Stimulated activated naive CD8-positive, alpha-beta T cell treated with anti-CD3 and anti-CD28 coated beads, Interleukin-15, amount 100 ng/mL, for 72 hours (primary cell): ENCODE data around the gene DISC1.
"Not testable (repeated sequence)": the region's sequence is repeated elsewhere in the genome, so short reads cannot be mapped to it uniquely, and the experiment has no call there.

ENCODE experiments used
- ATAC-seq: fragments of 150-1000 bp; cut with Tn5 transposase; 2 replicates; pipeline ENCODE4 v1.10.0; 2021; ENCODE audit warnings: mild to moderate bottlenecking, moderate library complexity
- DNase-seq, 2 donors: peaks; one replicate each; pipeline ENCODE4 v3.0.0; 2021 to 2022
- H3K27ac Mint-ChIP-seq, 2 donors: one replicate each; pipeline ENCODE4 v1.8.0; 2022; ENCODE audit warnings: mild to moderate bottlenecking in 2 of 2, mixed read lengths in 2 of 2, moderate library complexity in 2 of 2
- H3K27me3 Mint-ChIP-seq: one replicate; pipeline ENCODE4 v1.8.0; 2022; ENCODE audit warnings: mixed read lengths
- H3K4me1 Mint-ChIP-seq: one replicate; pipeline ENCODE4 v1.8.0; 2022; ENCODE audit warnings: mild to moderate bottlenecking, mixed read lengths
- H3K4me3 Mint-ChIP-seq, 2 donors: one replicate each; pipeline ENCODE4 v1.8.0; 2022; ENCODE audit warnings: mild to moderate bottlenecking in 2 of 2, mixed read lengths in 2 of 2, moderate library complexity in 1 of 2
- H3K9me3 Mint-ChIP-seq, 2 donors: one replicate each; pipeline ENCODE4 v1.8.0; 2022; ENCODE audit warnings: mixed read lengths in 2 of 2

Gene DISC1

GRCh38 chr1:231714440-231714839 is 87.8 kb downstream of the DISC1 start:
- ATAC-seq (no peak), DNase-seq (no peak)
- no peaks in the 10 kb centered on the region for H3K27me3 Mint-ChIP-seq
- no peak overlapping the region for H3K4me3 Mint-ChIP-seq
- no peak overlapping the region for H3K27ac Mint-ChIP-seq
- H3K4me1 Mint-ChIP-seq, result no peaks in the 10 kb centered on the region
- peaks cover 9 to 13% of the 10 kb centered on the region in 2 donors for H3K9me3 Mint-ChIP-seq

DNA sequence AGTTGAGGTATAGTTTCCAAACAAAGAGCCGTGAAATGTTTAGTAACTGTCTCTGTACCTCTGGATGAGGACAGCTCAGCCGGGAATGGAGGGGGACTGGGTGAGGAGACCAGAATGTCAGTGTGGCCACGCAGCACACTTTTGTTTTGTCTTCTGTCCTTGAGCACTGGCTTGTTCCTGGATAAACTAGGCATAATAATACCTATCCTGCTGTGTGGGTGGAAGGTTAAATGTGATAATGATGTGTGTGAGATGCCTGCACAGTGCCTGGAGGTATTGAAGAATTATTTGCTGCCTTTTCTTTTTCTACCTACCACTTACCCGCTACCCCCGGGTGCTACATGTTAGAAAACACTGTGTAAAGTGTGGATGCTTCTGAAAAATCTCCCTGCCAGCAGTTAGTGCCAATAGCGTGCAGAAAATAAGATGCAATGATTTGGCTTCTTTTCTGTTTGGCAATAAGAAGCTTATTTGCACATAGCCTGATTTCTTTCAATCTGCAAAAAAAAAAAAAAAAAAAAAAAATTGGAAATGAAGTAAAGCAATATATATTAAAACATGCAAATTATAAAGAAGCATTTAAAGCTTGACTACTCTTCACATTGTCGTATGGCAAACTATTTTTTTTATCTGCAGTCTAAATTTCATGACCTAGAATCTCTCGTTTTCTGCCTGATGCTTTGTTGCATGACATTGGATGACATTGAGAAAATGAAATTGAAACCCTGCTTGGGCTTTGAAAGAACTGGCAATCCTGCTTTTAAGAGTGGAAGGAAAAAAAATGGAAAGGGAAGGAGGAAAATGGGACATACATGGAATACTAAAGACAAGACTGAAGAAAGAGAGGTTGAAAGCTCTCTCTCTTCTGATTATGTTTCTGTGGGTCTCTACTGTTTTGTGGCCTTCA is 89.5 kb downstream of the DISC1 start:
- ATAC-seq, result no peak
- Mint-ChIP-seq H3K27ac (no peak overlapping the region), H3K4me3 (no peak overlapping the region), H3K9me3 (peaks cover 9 to 13% of the 10 kb centered on the region in 2 donors), H3K4me1 (no peaks in the 10 kb centered on the region), H3K27me3 (no peaks in the 10 kb centered on the region)
- DNase-seq, result no peak

GRCh38 chr1:231716879-231717278 is 90.3 kb downstream of the DISC1 start:
- H3K27ac Mint-ChIP-seq, result no peak overlapping the region
- peaks cover 9 to 13% of the 10 kb centered on the region in 2 donors for H3K9me3 Mint-ChIP-seq
- no peak for ATAC-seq
- no peaks in the 10 kb centered on the region for H3K27me3 Mint-ChIP-seq
- no peak overlapping the region for H3K4me3 Mint-ChIP-seq
- no peak for DNase-seq
- no peaks in the 10 kb centered on the region for H3K4me1 Mint-ChIP-seq

DNA sequence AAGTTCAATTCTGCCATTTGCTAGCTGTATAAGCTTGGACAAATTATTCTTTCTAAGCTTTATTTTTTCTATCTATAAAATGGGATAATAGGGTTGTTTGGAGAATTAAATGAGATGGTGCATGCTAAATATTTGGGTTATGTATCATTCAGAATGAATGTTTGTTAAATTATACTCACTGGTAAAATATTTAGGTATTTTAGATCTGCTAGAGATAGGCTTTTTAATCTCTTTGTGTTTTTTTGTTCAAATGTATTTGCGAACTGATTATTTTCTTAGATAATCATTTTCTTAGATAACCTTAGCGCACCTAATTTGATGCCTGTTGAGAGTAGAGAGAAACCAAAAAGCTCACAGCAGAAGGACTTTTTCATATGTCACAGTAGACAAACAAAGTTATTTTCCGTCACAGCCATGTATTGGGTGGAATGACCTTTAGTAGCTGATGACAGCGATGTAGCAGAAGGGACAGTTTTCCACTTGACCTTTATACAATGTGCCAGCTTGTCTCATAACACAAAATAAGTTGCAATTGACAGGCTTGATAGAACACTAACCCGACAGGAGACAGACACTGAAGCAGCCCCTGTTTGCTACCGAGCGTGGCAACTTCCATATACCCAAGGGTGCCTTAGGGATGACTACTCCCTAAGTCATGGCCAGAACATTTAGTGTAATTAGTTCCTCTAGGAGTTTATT is 93.0 kb downstream of the DISC1 start:
- Mint-ChIP-seq H3K27me3 (no peaks in the 10 kb centered on the region), H3K4me3 (no peak overlapping the region), H3K4me1 (no peaks in the 10 kb centered on the region), H3K9me3 (peaks cover 0 to 5% of the 10 kb centered on the region in 2 donors), H3K27ac (no peak overlapping the region)
- ATAC-seq (no peak), DNase-seq (no peak)

- Mint-ChIP-seq H3K4me1 (no peaks in the 10 kb centered on the region), H3K27ac (peak overlapping the region in 1 of 2 donors; percentile 36), H3K9me3 (peaks cover 0 to 5% of the 10 kb centered on the region in 2 donors), H3K27me3 (no peaks in the 10 kb centered on the region), H3K4me3 (no peak overlapping the region)
- ATAC-seq, result no peak
- no peak for DNase-seq
Measured at GRCh38 chr1:231720652-231721325, 94.2 kb downstream of the DISC1 start.

DNA sequence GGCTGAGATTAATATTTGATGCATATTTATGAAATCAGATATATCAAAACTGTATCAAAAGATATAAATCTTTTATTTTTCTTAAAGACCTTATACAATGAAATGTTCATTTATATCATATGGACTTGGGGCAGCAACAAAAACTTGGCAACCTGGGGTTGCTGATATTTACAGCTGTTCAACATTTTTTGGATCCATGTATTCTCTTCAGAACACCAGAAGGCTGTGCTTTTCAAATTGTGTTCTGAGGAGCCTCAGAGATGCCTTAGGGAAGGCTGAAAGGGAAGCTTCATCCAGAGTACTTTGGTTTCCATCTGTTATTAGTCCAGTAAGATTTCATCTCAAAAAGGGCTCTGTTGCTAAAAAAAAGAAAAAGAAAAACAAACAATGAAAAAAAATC is 94.8 kb downstream of the DISC1 start:
- H3K4me1 Mint-ChIP-seq, result no peaks in the 10 kb centered on the region
- H3K4me3 Mint-ChIP-seq, result no peak overlapping the region
- H3K9me3 Mint-ChIP-seq, result peaks cover 0 to 5% of the 10 kb centered on the region in 2 donors
- no peak for DNase-seq
- H3K27ac Mint-ChIP-seq, result no peak overlapping the region
- ATAC-seq, result no peak
- H3K27me3 Mint-ChIP-seq, result no peaks in the 10 kb centered on the region

DNA sequence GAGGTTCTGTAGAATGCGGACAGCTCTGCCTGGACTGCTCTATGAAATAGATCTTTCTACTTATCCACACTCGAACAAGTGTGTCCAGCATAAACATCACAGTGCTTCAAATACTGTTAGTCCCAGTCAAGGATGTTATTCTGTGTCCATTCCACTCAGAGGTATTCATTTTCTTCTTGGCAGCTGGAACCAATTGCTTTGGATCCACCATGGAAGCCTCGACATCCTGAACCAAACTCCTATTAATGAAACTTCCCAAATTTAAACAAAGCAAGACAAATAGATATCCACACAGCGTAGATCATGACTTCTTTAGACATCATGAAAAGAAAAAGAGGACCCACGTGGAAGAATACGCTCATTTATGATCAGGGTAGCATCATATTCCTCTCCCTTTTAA is 95.8 kb downstream of the DISC1 start:
- Mint-ChIP-seq H3K9me3 (peaks cover 0 to 5% of the 10 kb centered on the region in 2 donors), H3K4me1 (no peaks in the 10 kb centered on the region), H3K4me3 (no peak overlapping the region), H3K27me3 (no peaks in the 10 kb centered on the region), H3K27ac (no peak overlapping the region)
- no peak for ATAC-seq
- DNase-seq, result no peak

DNA sequence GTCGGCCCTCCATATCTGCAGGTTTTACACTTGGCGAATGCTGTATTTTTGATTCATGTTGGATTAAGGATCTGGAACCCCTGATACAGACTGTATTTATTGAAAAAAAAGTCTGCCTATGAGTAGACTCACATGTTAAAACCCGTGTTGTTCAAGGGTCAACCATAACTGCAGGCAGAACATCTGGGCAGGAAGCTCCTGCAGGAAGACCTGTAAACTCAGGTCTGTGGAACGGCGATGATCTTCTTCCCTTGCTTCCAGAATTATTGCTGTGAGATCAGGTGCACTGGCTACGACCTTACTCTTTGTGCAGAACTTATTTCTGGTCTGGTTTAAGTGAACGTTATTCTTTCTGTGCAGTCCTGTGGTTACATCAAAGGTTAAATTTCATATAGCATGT is 96.6 kb downstream of the DISC1 start:
- Mint-ChIP-seq H3K9me3 (peaks cover 0 to 1% of the 10 kb centered on the region in 2 donors), H3K27ac (no peak overlapping the region), H3K4me3 (no peak overlapping the region), H3K4me1 (no peaks in the 10 kb centered on the region), H3K27me3 (no peaks in the 10 kb centered on the region)
- DNase-seq (no peak), ATAC-seq (no peak)

DNA sequence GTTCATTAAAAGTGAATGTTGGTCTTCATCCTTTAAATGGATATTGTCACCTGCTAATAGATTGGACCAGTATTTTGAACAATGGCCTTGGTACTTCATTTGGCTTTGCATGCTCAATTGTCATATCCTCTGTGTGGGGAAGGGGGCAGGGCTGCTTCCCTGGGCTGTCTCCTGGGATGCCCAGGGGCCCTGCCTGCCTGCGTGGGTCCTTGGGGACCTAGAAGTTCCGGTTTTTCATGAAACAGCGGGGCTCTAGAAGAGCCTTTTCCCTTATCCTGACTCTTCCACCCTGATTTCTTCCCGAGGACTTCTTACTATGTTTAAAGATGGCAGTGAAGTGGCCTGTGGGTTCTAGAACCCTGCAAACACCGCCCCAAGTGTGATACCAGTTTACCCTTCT is 97.5 kb downstream of the DISC1 start:
- Mint-ChIP-seq H3K4me1 (no peaks in the 10 kb centered on the region), H3K27me3 (no peaks in the 10 kb centered on the region), H3K27ac (peak overlapping the region in 1 of 2 donors; percentile 34), H3K9me3 (no peaks in the 10 kb centered on the region), H3K4me3 (no peak overlapping the region)
- DNase-seq (no peak), ATAC-seq (no peak)

GRCh38 chr1:231724876-231725647 is 98.5 kb downstream of the DISC1 start:
- no peaks in the 10 kb centered on the region for H3K9me3 Mint-ChIP-seq
- peak; percentile 7 to 17 for DNase-seq
- H3K4me3 Mint-ChIP-seq, result no peak overlapping the region
- H3K27me3 Mint-ChIP-seq, result no peaks in the 10 kb centered on the region
- ATAC-seq, result no peak
- peak overlapping the region in 1 of 2 donors; percentile 29 for H3K27ac Mint-ChIP-seq
- no peaks in the 10 kb centered on the region for H3K4me1 Mint-ChIP-seq

DNA sequence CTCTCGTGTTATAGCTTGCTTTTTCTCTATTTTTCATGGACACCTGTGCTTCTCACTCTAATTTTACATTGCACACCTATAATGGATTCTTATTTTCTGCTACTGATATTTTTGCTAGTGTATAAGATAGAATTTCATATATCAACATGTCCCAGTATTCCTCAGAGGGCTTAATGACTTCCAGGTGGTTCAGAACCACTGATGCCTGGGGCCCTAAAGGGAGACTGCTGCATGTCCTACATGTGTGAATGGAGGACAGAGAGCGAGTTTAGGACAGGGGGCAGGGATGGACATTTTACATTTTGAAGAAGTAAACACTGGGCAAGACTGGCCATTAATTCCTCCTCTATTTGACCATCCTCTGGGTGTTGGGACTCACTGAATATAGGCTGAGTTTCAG is 100.6 kb downstream of the DISC1 start:
- H3K27ac Mint-ChIP-seq, result no peak overlapping the region
- DNase-seq, result no peak

DNA sequence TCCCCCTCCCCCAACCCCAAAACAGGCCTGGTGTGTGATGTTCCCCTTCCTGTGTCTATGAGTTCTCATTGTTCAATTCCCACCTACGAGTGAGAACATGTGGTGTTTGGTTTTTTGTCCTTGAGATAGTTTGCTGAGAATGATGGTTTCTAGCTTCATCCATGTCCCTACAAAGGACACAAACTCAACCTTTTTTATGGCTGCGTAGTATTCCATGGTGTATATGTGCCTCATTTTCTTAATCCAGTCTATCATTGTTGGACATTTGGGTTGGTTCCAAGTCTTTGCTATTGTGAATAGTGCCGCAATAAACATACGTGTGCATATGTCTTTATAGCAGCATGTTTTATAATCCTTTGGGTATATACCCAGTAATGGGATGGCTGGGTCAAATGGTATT is 102.4 kb downstream of the DISC1 start:
- not testable (repeated sequence) for H3K27me3 Mint-ChIP-seq, DNase-seq, ATAC-seq, H3K4me1 Mint-ChIP-seq, H3K4me3 Mint-ChIP-seq, H3K27ac Mint-ChIP-seq, H3K9me3 Mint-ChIP-seq

More for the DNA sequence above, 100.6 kb downstream of the DISC1 start:
- no peaks in the 10 kb centered on the region for H3K9me3 Mint-ChIP-seq
- H3K27me3 Mint-ChIP-seq, result no peaks in the 10 kb centered on the region
- no peaks in the 10 kb centered on the region for H3K4me1 Mint-ChIP-seq
- ATAC-seq, result no peak
- H3K4me3 Mint-ChIP-seq, result no peak overlapping the region

DNA sequence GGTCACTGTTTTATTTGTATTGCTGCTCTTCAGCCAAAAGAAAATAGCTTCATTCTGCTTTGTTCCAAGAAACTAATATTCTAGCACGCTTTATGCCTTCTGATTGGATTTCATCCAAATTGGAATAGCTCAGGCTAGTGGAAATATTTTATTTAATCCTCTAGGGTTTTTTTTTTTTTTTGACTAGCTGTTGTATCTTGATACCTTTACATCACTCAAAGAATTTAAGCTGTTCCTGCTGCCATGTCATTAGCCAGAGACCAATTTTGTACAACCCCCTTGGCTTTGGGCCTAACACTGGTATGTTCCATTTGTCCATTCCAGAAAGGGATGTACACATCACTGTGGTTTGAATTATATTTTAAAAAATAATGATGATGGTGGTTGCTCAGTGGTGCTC is 103.0 kb downstream of the DISC1 start:
- Mint-ChIP-seq H3K9me3 (no peaks in the 10 kb centered on the region), H3K27me3 (no peaks in the 10 kb centered on the region), H3K4me1 (no peaks in the 10 kb centered on the region), H3K27ac (no peak overlapping the region), H3K4me3 (no peak overlapping the region)
- DNase-seq, result no peak
- ATAC-seq, result no peak

GRCh38 chr1:231731268-231731667 is 104.7 kb downstream of the DISC1 start:
- DNase-seq (no peak), ATAC-seq (no peak)
- no peaks in the 10 kb centered on the region for H3K4me1 Mint-ChIP-seq
- no peaks in the 10 kb centered on the region for H3K27me3 Mint-ChIP-seq
- H3K27ac Mint-ChIP-seq, result no peak overlapping the region
- H3K4me3 Mint-ChIP-seq, result no peak overlapping the region
- no peaks in the 10 kb centered on the region for H3K9me3 Mint-ChIP-seq

DNA sequence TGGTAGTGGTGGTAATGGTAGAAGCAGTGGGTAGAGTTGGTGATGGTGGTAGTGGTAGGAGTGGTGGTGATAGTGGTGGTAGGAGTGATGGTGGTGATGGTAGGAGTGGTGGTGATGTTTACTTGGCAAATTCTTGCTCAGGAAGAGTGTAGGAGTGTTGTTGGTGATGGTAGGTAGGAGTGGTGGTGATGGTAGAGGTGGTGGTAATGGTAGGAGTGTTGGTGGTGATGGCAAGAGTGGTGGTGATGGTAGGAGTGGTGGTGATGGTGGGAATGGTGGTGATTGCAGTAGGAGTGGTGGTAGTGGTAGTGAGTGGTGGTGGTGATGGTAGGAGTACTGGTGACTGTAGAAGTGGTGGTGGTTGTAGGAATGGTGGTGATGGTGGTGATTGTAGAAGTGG is 106.5 kb downstream of the DISC1 start:
- Mint-ChIP-seq H3K9me3 (peaks cover 1 to 2% of the 10 kb centered on the region in 2 donors), H3K27me3 (no peaks in the 10 kb centered on the region), H3K4me3 (no peak overlapping the region), H3K4me1 (no peaks in the 10 kb centered on the region), H3K27ac (no peak overlapping the region)
- DNase-seq, result no peak
- ATAC-seq, result no peak
